H9 (cell line): ENCODE data around the gene AKR7A2. TPM values are rescaled to one million over a fixed set of nuclear protein-coding genes. Genes with fewer than 3 reads are reported as not detected.

Experiments
- DNase-seq: peaks from one replicate; pipeline ENCODE4 v3.0.0-alpha.2; 2017
- H2AFZ ChIP-seq: one replicate; pipeline ENCODE4 v1.6.1; 2013; ENCODE audit warnings: mild to moderate bottlenecking, low read length, control low read depth, moderate library complexity
- H2AK5ac ChIP-seq: 2 replicates; pipeline ENCODE4 v1.6.1; 2013; ENCODE audit warnings: low read length, control low read depth, mixed read lengths; ENCODE audit not compliant: insufficient read length
- H2BK120ac ChIP-seq: one replicate; pipeline ENCODE4 v1.6.1; 2013; ENCODE audit warnings: low read depth, mild to moderate bottlenecking, low read length, control low read depth, inconsistent platforms; ENCODE audit not compliant: poor library complexity, severe bottlenecking
- H2BK12ac ChIP-seq: 2 replicates; pipeline ENCODE4 v1.6.1; 2013; ENCODE audit warnings: low read length, control low read depth, mixed read lengths, low read depth; ENCODE audit not compliant: insufficient read length
- H2BK15ac ChIP-seq: 2 replicates; pipeline ENCODE4 v1.6.1; 2013; ENCODE audit warnings: low read depth, low read length, control low read depth
- H2BK20ac ChIP-seq: one replicate; pipeline ENCODE4 v1.6.1; 2013; ENCODE audit warnings: low read depth, mild to moderate bottlenecking, low read length, control low read depth, inconsistent platforms; ENCODE audit not compliant: poor library complexity, severe bottlenecking
- H2BK5ac ChIP-seq: 2 replicates; pipeline ENCODE4 v1.6.1; 2013; ENCODE audit warnings: low read length, control low read depth, mixed read lengths; ENCODE audit not compliant: insufficient read length
- H3K14ac ChIP-seq: 2 replicates; pipeline ENCODE4 v1.6.1; 2013; ENCODE audit warnings: low read length, control low read depth; ENCODE audit not compliant: insufficient read depth
- H3K18ac ChIP-seq: 2 replicates; pipeline ENCODE4 v1.6.1; 2013; ENCODE audit warnings: low read depth, mild to moderate bottlenecking, mixed read lengths, low read length, control low read depth; ENCODE audit not compliant: insufficient read length
- H3K23ac ChIP-seq: 2 replicates; pipeline ENCODE4 v1.6.1; 2013; ENCODE audit warnings: low read length, control low read depth, mixed read lengths, low read depth; ENCODE audit not compliant: insufficient read length
- H3K23me2 ChIP-seq: 2 replicates; pipeline ENCODE4 v1.6.1; 2013; ENCODE audit warnings: low read depth, mild to moderate bottlenecking, mixed read lengths, low read length, control low read depth; ENCODE audit not compliant: insufficient read length, poor library complexity, severe bottlenecking
- H3K27ac ChIP-seq: 2 replicates; pipeline ENCODE4 v1.5.1; 2013; ENCODE audit warnings: low read length, control low read depth, mixed read lengths, low read depth; ENCODE audit not compliant: insufficient read length
- H3K27me3 ChIP-seq: 2 replicates; pipeline ENCODE4 v1.6.1; 2013; ENCODE audit warnings: low read length, control low read depth, inconsistent platforms; ENCODE audit not compliant: insufficient read depth
- H3K4ac ChIP-seq: 2 replicates; pipeline ENCODE4 v1.6.1; 2013; ENCODE audit warnings: low read depth, mild to moderate bottlenecking, control low read depth, inconsistent platforms, low read length, moderate library complexity
- H3K4me1 ChIP-seq: 2 replicates; pipeline ENCODE4 v1.6.1; 2013; ENCODE audit warnings: low read length, control low read depth, inconsistent platforms; ENCODE audit not compliant: insufficient read depth
- H3K4me2 ChIP-seq: 2 replicates; pipeline ENCODE4 v1.6.1; 2013; ENCODE audit warnings: low read length, control low read depth, mixed read lengths; ENCODE audit not compliant: insufficient read length, insufficient read depth
- H3K56ac ChIP-seq: 2 replicates; pipeline ENCODE4 v1.6.1; 2013; ENCODE audit warnings: low read depth, mild to moderate bottlenecking, mixed read lengths, low read length, control low read depth; ENCODE audit not compliant: insufficient read length
- H3K79me1 ChIP-seq: 2 replicates; pipeline ENCODE4 v1.6.1; 2013; ENCODE audit warnings: low read depth, mild to moderate bottlenecking, moderate library complexity, low read length, control low read depth, inconsistent platforms; ENCODE audit not compliant: insufficient read depth, poor library complexity, severe bottlenecking
- H3K79me2 ChIP-seq: 2 replicates; pipeline ENCODE4 v1.6.1; 2013; ENCODE audit warnings: low read length, control low read depth, inconsistent platforms; ENCODE audit not compliant: insufficient read depth
- H3K9ac ChIP-seq: 2 replicates; pipeline ENCODE4 v1.6.1; 2013; ENCODE audit warnings: low read length, control low read depth, mixed read lengths; ENCODE audit not compliant: insufficient read length; ENCODE audit errors: extremely low read depth
- H3K9me3 ChIP-seq: one replicate; pipeline ENCODE4 v1.6.1; 2013; ENCODE audit warnings: low read depth, low read length, inconsistent platforms; ENCODE audit not compliant: control insufficient read depth
- H3T11ph ChIP-seq: one replicate; pipeline ENCODE4 v1.6.1; 2013; ENCODE audit warnings: mild to moderate bottlenecking, low read length, control low read depth, inconsistent platforms
- H4K20me1 ChIP-seq: one replicate; pipeline ENCODE4 v1.6.1; 2013; ENCODE audit not compliant: control insufficient read depth, insufficient read length, insufficient read depth
- H4K5ac ChIP-seq: 2 replicates; pipeline ENCODE4 v1.6.1; 2013; ENCODE audit warnings: low read depth, mild to moderate bottlenecking, mixed read lengths, low read length, control low read depth; ENCODE audit not compliant: insufficient read length
- H4K8ac ChIP-seq: replicated peaks from 2 replicates; pipeline ENCODE4 v1.6.1; 2013; ENCODE audit warnings: low read length, control low read depth, mixed read lengths, low read depth; ENCODE audit not compliant: insufficient read length
- H4K91ac ChIP-seq: 2 replicates; pipeline ENCODE4 v1.6.1; 2013; ENCODE audit warnings: low read depth, mild to moderate bottlenecking, moderate library complexity, mixed read lengths, low read length, control low read depth; ENCODE audit not compliant: insufficient read length
- H3K27ac Mint-ChIP-seq, 3 experiments: 2 replicates in 2 of 3; 3 replicates in 1 of 3; pipeline ENCODE4 v1.8.0; 2020 to 2021; ENCODE audit warnings: mixed read lengths in 3 of 3, mild to moderate bottlenecking in 1 of 3, moderate library complexity in 1 of 3
- H3K27me3 Mint-ChIP-seq: 2 replicates; pipeline ENCODE4 v1.8.0; 2021; ENCODE audit warnings: low read depth, mild to moderate bottlenecking, moderate library complexity, mixed read lengths
- H3K36me3 Mint-ChIP-seq, 3 experiments: 2 replicates in 2 of 3; 3 replicates in 1 of 3; pipeline ENCODE4 v1.8.0; 2020 to 2021; ENCODE audit warnings: low read depth in 3 of 3, mixed read lengths in 3 of 3; ENCODE audit not compliant: insufficient read depth in 1 of 3
- H3K4me1 Mint-ChIP-seq, 2 experiments: 2 replicates each; pipeline ENCODE4 v1.8.0; 2020; ENCODE audit warnings: mixed read lengths in 2 of 2
- H3K4me3 Mint-ChIP-seq, 2 experiments: 2 replicates in 1 of 2; 3 replicates in 1 of 2; pipeline ENCODE4 v1.8.0; 2020 to 2021; ENCODE audit warnings: mild to moderate bottlenecking in 2 of 2, mixed read lengths in 2 of 2, moderate library complexity in 1 of 2
- H3K9me3 Mint-ChIP-seq, 2 experiments: 2 replicates in 1 of 2; 3 replicates in 1 of 2; pipeline ENCODE4 v1.8.0; 2020; ENCODE audit warnings: mild to moderate bottlenecking in 2 of 2, mixed read lengths in 2 of 2, moderate library complexity in 1 of 2
- WGBS: extraction: QIAGEN DNeasy Blood & Tissue Kit; methylation state at CpG from one replicate; pipeline ENCODE4 v1.1.7; 2013; ENCODE audit warnings: missing lambda C conversion rate, low lambda C conversion rate, mixed read lengths; ENCODE audit not compliant: insufficient read length; ENCODE audit errors: extremely low coverage; 5-methylcytosine and 5-hydroxymethylcytosine counted together
- total RNA-seq: library from RNA; stranded (reverse); gene quantifications from 2 replicates; pipeline ENCODE4 v1.2.1, GENCODE V29; 2021
- TF ChIP-seq, protein P1 (sequence below): fragments of 200-600 bp; sonication (generic); conservative IDR thresholded peaks from 3 replicates; pipeline ENCODE4 v1.8.0; 2021; ENCODE audit warnings: antibody characterized with exemption, mild to moderate bottlenecking

Gene AKR7A2
- total RNA-seq, 1 experiment from 2014 or later = 50.3 TPM

DNA sequence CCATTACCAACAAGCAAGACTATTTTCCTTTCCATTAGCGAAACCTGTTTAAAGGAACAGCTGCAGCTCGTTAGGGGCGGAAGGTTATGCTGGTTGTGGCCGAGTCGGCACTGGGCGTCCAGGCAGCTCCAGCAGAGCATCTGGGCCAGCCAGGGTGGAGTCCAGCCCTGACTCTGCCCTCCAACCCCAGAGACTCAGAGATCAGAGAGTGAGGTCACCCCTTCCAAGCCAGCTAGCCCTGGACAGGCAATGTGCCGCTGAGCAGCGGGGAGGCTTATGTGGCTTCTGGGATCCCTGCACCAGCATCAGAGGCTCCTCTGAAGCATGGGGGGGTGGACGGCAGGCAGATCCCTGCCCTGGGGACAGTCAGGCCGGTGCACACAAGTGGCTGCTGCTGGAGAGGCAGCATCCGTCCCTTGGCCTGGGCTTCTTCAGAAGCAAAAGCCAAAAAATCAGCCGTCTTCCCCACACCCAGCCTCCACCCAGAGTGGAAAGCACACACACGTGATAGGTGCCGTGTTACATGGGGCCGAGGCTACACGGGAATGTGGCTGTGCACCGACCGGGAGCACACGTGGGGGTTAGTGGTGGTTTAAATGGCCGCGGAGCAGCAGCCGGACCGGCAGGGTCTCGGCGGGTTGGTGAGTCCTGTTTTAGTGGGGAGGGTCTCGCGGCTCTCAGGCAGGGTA lies 30.3 kb upstream of the AKR7A2 start:
- no peaks in the 10 kb centered on the region for H3K79me2 ChIP-seq
- no peak overlapping the region for H4K8ac ChIP-seq
- H3K23me2 ChIP-seq = no peaks in the 10 kb centered on the region
- no peaks in the 10 kb centered on the region for H3K9me3 ChIP-seq
- H3K14ac ChIP-seq = no peak overlapping the region
- no peak overlapping the region for H2AK5ac ChIP-seq
- H3K79me1 ChIP-seq = no peaks in the 10 kb centered on the region
- H3T11ph ChIP-seq = no peak overlapping the region
- H3K18ac ChIP-seq = no peak overlapping the region
- H3K27me3 Mint-ChIP-seq = no peaks in the 10 kb centered on the region; the same call in 1 of the 2 replicates
- H3K4me2 ChIP-seq = no peak overlapping the region
- no peak overlapping the region for H2AFZ ChIP-seq
- peaks cover 22 to 35% of the 10 kb centered on the region in 2 experiments for H3K4me1 Mint-ChIP-seq
- no peak overlapping the region for H2BK12ac ChIP-seq
- H3K4ac ChIP-seq = no peak overlapping the region
- H3K9ac ChIP-seq = no peak overlapping the region
- WGBS = no CpG with 5 or more reads among the region's 27 CpGs
- H3K36me3 Mint-ChIP-seq = peaks cover 15 to 60% (median 26%) of the 10 kb centered on the region in 3 experiments
- H4K91ac ChIP-seq = no peak overlapping the region
- no peaks in the 10 kb centered on the region for H4K20me1 ChIP-seq
- H3K27ac Mint-ChIP-seq = peak overlapping the region in 2 of 3 experiments; percentile 30 to 52; a peak in 3 of 7 replicates
- H3K27me3 ChIP-seq = no peaks in the 10 kb centered on the region
- H3K27ac ChIP-seq = no peak overlapping the region
- H2BK15ac ChIP-seq = no peak overlapping the region
- no peak overlapping the region for H3K56ac ChIP-seq
- H3K4me1 ChIP-seq = peaks cover 2% of the 10 kb centered on the region; the same call in 1 of the 2 replicates
- H2BK20ac ChIP-seq = no peak overlapping the region
- no peaks in the 10 kb centered on the region for H3K9me3 Mint-ChIP-seq
- TF ChIP-seq, protein P1, sequence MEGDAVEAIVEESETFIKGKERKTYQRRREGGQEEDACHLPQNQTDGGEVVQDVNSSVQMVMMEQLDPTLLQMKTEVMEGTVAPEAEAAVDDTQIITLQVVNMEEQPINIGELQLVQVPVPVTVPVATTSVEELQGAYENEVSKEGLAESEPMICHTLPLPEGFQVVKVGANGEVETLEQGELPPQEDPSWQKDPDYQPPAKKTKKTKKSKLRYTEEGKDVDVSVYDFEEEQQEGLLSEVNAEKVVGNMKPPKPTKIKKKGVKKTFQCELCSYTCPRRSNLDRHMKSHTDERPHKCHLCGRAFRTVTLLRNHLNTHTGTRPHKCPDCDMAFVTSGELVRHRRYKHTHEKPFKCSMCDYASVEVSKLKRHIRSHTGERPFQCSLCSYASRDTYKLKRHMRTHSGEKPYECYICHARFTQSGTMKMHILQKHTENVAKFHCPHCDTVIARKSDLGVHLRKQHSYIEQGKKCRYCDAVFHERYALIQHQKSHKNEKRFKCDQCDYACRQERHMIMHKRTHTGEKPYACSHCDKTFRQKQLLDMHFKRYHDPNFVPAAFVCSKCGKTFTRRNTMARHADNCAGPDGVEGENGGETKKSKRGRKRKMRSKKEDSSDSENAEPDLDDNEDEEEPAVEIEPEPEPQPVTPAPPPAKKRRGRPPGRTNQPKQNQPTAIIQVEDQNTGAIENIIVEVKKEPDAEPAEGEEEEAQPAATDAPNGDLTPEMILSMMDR = no peak
- H2BK120ac ChIP-seq = no peak overlapping the region
- no peak overlapping the region for H4K5ac ChIP-seq
- H3K23ac ChIP-seq = no peak overlapping the region
- no peak for DNase-seq
- no peak overlapping the region for H3K4me3 Mint-ChIP-seq
- H2BK5ac ChIP-seq = no peak overlapping the region
